Measurements from ENCODE around the gene PLPPR3.
"Not testable (repeated sequence)": the region's sequence is repeated elsewhere in the genome, so short reads cannot be mapped to it uniquely, and the experiment has no call there.

PLPPR3 gene

GRCh38 chr19:853014-853585 is 31.3 kb upstream of the PLPPR3 start:
- no peak for DNase-seq

GRCh38 chr19:852136-853013 is 30.6 kb upstream of the PLPPR3 start, which contains the start of gene ELANE:
ELANE (plus strand) TSS chr19:852303; CDS start chr19:852329, 26 bp downstream.
- no peak for DNase-seq

- DNase-seq = no peak
These were observed 29.2 kb upstream of the PLPPR3 start for GRCh38 chr19:850979-851335.

- no peak for DNase-seq
These were observed 28.6 kb upstream of the PLPPR3 start for GRCh38 chr19:850221-850978.

GRCh38 chr19:849195-849594 is 27.4 kb upstream of the PLPPR3 start:
- not testable (repeated sequence) for DNase-seq

- no peak for DNase-seq
These were observed 26.7 kb upstream of the PLPPR3 start for GRCh38 chr19:848386-848921.

- DNase-seq = no peak
These were observed 24.2 kb upstream of the PLPPR3 start for GRCh38 chr19:845707-846521.

- DNase-seq = no peak
These were observed 22.8 kb upstream of the PLPPR3 start for GRCh38 chr19:844546-844971.

- no peak for DNase-seq
These were observed 22.2 kb upstream of the PLPPR3 start for GRCh38 chr19:843836-844545.

GRCh38 chr19:843180-843835 is 21.6 kb upstream of the PLPPR3 start:
- DNase-seq = no peak

- not testable (repeated sequence) for DNase-seq
These were observed 21.0 kb upstream of the PLPPR3 start for GRCh38 chr19:842802-843179.

- no peak for DNase-seq
These were observed 18.9 kb upstream of the PLPPR3 start, which contains the start of gene PRTN3 for GRCh38 chr19:840519-841206. PRTN3 (plus strand) TSS chr19:840999; CDS start chr19:841009, 10 bp downstream.

- DNase-seq = no peak
These were observed 13.6 kb upstream of the PLPPR3 start for GRCh38 chr19:835210-835810.

- no peak for DNase-seq
These were observed 12.5 kb upstream of the PLPPR3 start for GRCh38 chr19:834216-834615.

- no peak for DNase-seq
These were observed 9.9 kb upstream of the PLPPR3 start for GRCh38 chr19:831407-832369.

- DNase-seq = no peak
These were observed 7.5 kb upstream of the PLPPR3 start for GRCh38 chr19:829129-829758.

GRCh38 chr19:827710-828321 is 6.1 kb upstream of the PLPPR3 start, which contains the start of gene AZU1:
AZU1 (plus strand) TSS chr19:827837; CDS start chr19:827847, 10 bp downstream.
- DNase-seq = no peak

- DNase-seq = no peak
These were observed 5.6 kb upstream of the PLPPR3 start for GRCh38 chr19:827314-827709.
